ENCODE results near the gene ELAPOR2. TPM values are rescaled to one million over a fixed set of nuclear protein-coding genes. Genes with fewer than 3 reads are reported as not detected.

Gene ELAPOR2
- polyA plus RNA-seq, 1 of the 3 experiments (the other 2 are of a cell fraction): 8.8 TPM

- no peak overlapping the region for H3K4me2 ChIP-seq
- no peaks in the 10 kb centered on the region for H3F3A ChIP-seq (replicated peaks; ENCODE audit: insufficient read depth)
- no peak for TF ChIP-seq USF1 (IDR thresholded peaks at IDR 0.05; ENCODE audit: borderline replicate concordance, low read depth)
- TF ChIP-seq NRF1 (IDR thresholded peaks at IDR 0.05; ENCODE audit: low read depth, low read length): no peak
- TF ChIP-seq, protein P1, sequence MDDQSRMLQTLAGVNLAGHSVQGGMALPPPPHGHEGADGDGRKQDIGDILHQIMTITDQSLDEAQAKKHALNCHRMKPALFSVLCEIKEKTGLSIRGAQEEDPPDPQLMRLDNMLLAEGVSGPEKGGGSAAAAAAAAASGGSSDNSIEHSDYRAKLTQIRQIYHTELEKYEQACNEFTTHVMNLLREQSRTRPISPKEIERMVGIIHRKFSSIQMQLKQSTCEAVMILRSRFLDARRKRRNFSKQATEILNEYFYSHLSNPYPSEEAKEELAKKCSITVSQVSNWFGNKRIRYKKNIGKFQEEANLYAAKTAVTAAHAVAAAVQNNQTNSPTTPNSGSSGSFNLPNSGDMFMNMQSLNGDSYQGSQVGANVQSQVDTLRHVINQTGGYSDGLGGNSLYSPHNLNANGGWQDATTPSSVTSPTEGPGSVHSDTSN (IDR thresholded peaks at IDR 0.05): no peak
- H3K9me2 ChIP-seq: no peaks in the 10 kb centered on the region
- H3K9me3 ChIP-seq: no peaks in the 10 kb centered on the region
- H2AFZ ChIP-seq (ENCODE audit: low read depth): no peak overlapping the region
- peaks cover 33% of the 10 kb centered on the region for H3K79me2 ChIP-seq (ENCODE audit: insufficient read depth)
- H3K4me3 ChIP-seq (ENCODE audit: low read depth in 2 of 2, low read length in 1 of 2): no peak overlapping the region
- no peaks in the 10 kb centered on the region; a peak in 2 of 4 replicates for H3K4me1 ChIP-seq (ENCODE audit: control insufficient read depth in 1 of 2, insufficient read depth in 2 of 2, low read depth in 1 of 2, low read length in 1 of 2)
- no peaks in the 10 kb centered on the region for H3K36me3 ChIP-seq (replicated peaks in 1 of 2; ENCODE audit: control insufficient read depth in 1 of 2, insufficient read depth in 2 of 2, low read length in 1 of 2)
- no peak for DNase-seq
- ChIA-PET POLR2A (interaction anchor here (1.1 kb wide), 1 partner anchor 10 kb away, joined by 5 read pairs; no protein-coding TSS in a partner anchor), CTCF (interaction anchor here (0.9 to 2.2 kb wide), 8 partner anchors 13 to 135 kb away, joined by 3 to 12 read pairs (median 6); partner anchors contain the start of gene ELAPOR2)
- H4K20me1 ChIP-seq (ENCODE audit: insufficient read depth): peaks cover 5% of the 10 kb centered on the region; the same call in 1 of the 2 replicates
- 87% methylated on average over 2 of the region's 2 CpGs for WGBS (ENCODE audit: low lambda C conversion rate)
- H3K27me3 ChIP-seq (ENCODE audit: insufficient read depth): no peaks in the 10 kb centered on the region
- no peak overlapping the region for H3K27ac ChIP-seq (ENCODE audit: low read depth in 2 of 2, low read length in 1 of 2)
- H3K9ac ChIP-seq: no peak overlapping the region
These were observed 45.6 kb downstream of the ELAPOR2 start for GRCh38 chr7:87013840-87014190.

- Histone ChIP-seq H3K27ac (ENCODE audit: low read depth in 2 of 2, low read length in 1 of 2) (no peak overlapping the region), H3F3A (replicated peaks; ENCODE audit: insufficient read depth) (no peaks in the 10 kb centered on the region), H3K79me2 (ENCODE audit: insufficient read depth) (peaks cover 33% of the 10 kb centered on the region), H3K36me3 (replicated peaks in 1 of 2; ENCODE audit: control insufficient read depth in 1 of 2, insufficient read depth in 2 of 2, low read length in 1 of 2) (no peaks in the 10 kb centered on the region), H3K4me3 (ENCODE audit: low read depth in 2 of 2, low read length in 1 of 2) (no peak overlapping the region), H3K9ac (no peak overlapping the region), H2AFZ (ENCODE audit: low read depth) (no peak overlapping the region), H3K4me2 (no peak overlapping the region), H3K9me3 (no peaks in the 10 kb centered on the region), H3K27me3 (ENCODE audit: insufficient read depth) (no peaks in the 10 kb centered on the region), H3K4me1 (ENCODE audit: control insufficient read depth in 1 of 2, insufficient read depth in 2 of 2, low read depth in 1 of 2, low read length in 1 of 2) (no peaks in the 10 kb centered on the region; a peak in 2 of 4 replicates), H4K20me1 (ENCODE audit: insufficient read depth) (peaks cover 5% of the 10 kb centered on the region; the same call in 1 of the 2 replicates), H3K9me2 (no peaks in the 10 kb centered on the region)
- 81% methylated on average over 3 of the region's 3 CpGs for WGBS (ENCODE audit: low lambda C conversion rate)
- no peak for TF ChIP-seq NRF1 (IDR thresholded peaks at IDR 0.05; ENCODE audit: low read depth, low read length)
- no peak for TF ChIP-seq MXI1 (IDR thresholded peaks at IDR 0.05; ENCODE audit: low read depth, low read length)
- TF ChIP-seq TCF12 (IDR thresholded peaks at IDR 0.05): no peak
- TF ChIP-seq MEF2A (IDR thresholded peaks at IDR 0.05; ENCODE audit: borderline replicate concordance, low read depth): no peak
- no peak for DNase-seq
- ChIA-PET POLR2A (interaction anchor here (1.1 kb wide), 1 partner anchor 9 kb away, joined by 5 read pairs; no protein-coding TSS in a partner anchor), CTCF (interaction anchor here (0.9 to 2.2 kb wide), 9 partner anchors 10 to 135 kb away, joined by 3 to 12 read pairs (median 7); partner anchors contain the start of gene ELAPOR2)
These were observed 46.2 kb downstream of the ELAPOR2 start for GRCh38 chr7:87013136-87013839.

Other genes with a start within 250 kb of the ELAPOR2 start
- 108 and 177 TPM in 2 replicates for gene DMTF1, start 92.8 kb upstream of the ELAPOR2 start, polyA plus RNA-seq (2012; rRNA removed)
- gene TMEM243, start 160.1 kb upstream of the ELAPOR2 start, polyA plus RNA-seq (2012; rRNA removed): 31.1 and 36.5 TPM in 2 replicates

All from SK-N-SH (cell line).